Measurements from ENCODE around the gene LAD1. TPM values are rescaled to one million over a fixed set of nuclear protein-coding genes. Genes with fewer than 3 reads are reported as not detected.

LAD1 gene
- total and polyA plus RNA-seq, 2 experiments from 2014 or later: not detected

GRCh38 chr1:201347498-201348210 is 51.5 kb downstream of the LAD1 start:
- in situ Hi-C loops (cut with MboI): no loop called here
- WGBS, 2 experiments (ENCODE audit: low coverage in 1 of 2, low lambda C conversion rate in 2 of 2, missing lambda C conversion rate in 2 of 2): 33% methylated on average over 6 to 7 of the region's 7 CpGs
- H3K9ac ChIP-seq: no peak overlapping the region

DNA sequence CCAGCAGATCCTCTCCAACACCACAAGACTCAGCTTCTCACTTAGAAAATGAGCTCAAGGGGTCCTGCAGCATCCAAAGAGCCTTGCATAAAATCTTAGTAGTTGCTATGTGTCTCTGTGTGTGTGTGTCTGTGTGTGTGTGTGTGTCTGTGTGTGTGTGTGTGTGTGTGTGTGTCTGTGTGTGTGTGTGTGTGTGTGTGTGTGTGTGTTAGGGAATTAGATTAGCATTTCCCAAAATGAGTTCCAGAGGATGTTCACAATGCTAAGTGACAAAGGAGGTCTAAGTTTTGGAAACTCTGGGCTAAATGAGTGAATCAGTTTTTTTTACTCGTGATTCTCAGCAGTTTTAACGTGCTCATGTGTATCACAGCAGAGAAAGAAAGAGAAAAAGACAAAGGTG is 52.1 kb downstream of the LAD1 start:
- no peak overlapping the region for H2AFZ ChIP-seq
- no peaks in the 10 kb centered on the region for H3K9me3 ChIP-seq (ENCODE audit: low read depth)
- in situ Hi-C loops (cut with MboI): no loop called here
- no peak for TF ChIP-seq EZH2 (IDR thresholded peaks at IDR 0.05; ENCODE audit: insufficient read depth, poor library complexity, severe bottlenecking)
- TF ChIP-seq EZH2phosphoT487 (IDR thresholded peaks at IDR 0.05; ENCODE audit: insufficient read depth, low read depth): no peak
- H3K4me1 ChIP-seq (ENCODE audit: insufficient read depth): no peaks in the 10 kb centered on the region
- H3K79me2 ChIP-seq (ENCODE audit: insufficient read depth): no peaks in the 10 kb centered on the region
- no peak overlapping the region for H3K4me3 ChIP-seq
- H3F3A ChIP-seq (ENCODE audit: insufficient read depth): no peaks in the 10 kb centered on the region
- H3K27me3 ChIP-seq (replicated peaks; ENCODE audit: insufficient read depth): peaks cover 21% of the 10 kb centered on the region
- no peaks in the 10 kb centered on the region for H3K9me2 ChIP-seq (ENCODE audit: insufficient read depth)
- 0 to 3% methylated on average over 2 of the region's 2 CpGs for WGBS, 2 experiments (ENCODE audit: low coverage in 1 of 2, low lambda C conversion rate in 2 of 2, missing lambda C conversion rate in 2 of 2)
- H4K20me1 ChIP-seq (ENCODE audit: insufficient read depth): no peaks in the 10 kb centered on the region
- no peak overlapping the region for H3K4me2 ChIP-seq (ENCODE audit: unreplicated experiment)
- no peaks in the 10 kb centered on the region for H3K36me3 ChIP-seq (ENCODE audit: low read depth)
- no peak overlapping the region for H3K9ac ChIP-seq
- no peak for DNase-seq
- no peak overlapping the region for H3K27ac ChIP-seq

More at GRCh38 chr1:201347498-201348210, 51.5 kb downstream of the LAD1 start:
- H3K9me3 ChIP-seq (ENCODE audit: low read depth): no peaks in the 10 kb centered on the region
- H3K4me3 ChIP-seq: no peak overlapping the region
- no peaks in the 10 kb centered on the region for H3K4me1 ChIP-seq (ENCODE audit: insufficient read depth)
- DNase-seq: no peak
- peaks cover 20% of the 10 kb centered on the region for H3K27me3 ChIP-seq (replicated peaks; ENCODE audit: insufficient read depth)
- no peak overlapping the region for H3K27ac ChIP-seq
- no peak overlapping the region for H3K4me2 ChIP-seq (ENCODE audit: unreplicated experiment)
- H3F3A ChIP-seq (ENCODE audit: insufficient read depth): no peaks in the 10 kb centered on the region
- H4K20me1 ChIP-seq (ENCODE audit: insufficient read depth): no peaks in the 10 kb centered on the region
- H3K36me3 ChIP-seq (ENCODE audit: low read depth): no peaks in the 10 kb centered on the region
- H2AFZ ChIP-seq: no peak overlapping the region
- no peak for TF ChIP-seq EZH2phosphoT487 (IDR thresholded peaks at IDR 0.05; ENCODE audit: insufficient read depth, low read depth)
- TF ChIP-seq EZH2 (IDR thresholded peaks at IDR 0.05; ENCODE audit: insufficient read depth, poor library complexity, severe bottlenecking): no peak
- H3K9me2 ChIP-seq (ENCODE audit: insufficient read depth): no peaks in the 10 kb centered on the region
- no peaks in the 10 kb centered on the region for H3K79me2 ChIP-seq (ENCODE audit: insufficient read depth)

DNA sequence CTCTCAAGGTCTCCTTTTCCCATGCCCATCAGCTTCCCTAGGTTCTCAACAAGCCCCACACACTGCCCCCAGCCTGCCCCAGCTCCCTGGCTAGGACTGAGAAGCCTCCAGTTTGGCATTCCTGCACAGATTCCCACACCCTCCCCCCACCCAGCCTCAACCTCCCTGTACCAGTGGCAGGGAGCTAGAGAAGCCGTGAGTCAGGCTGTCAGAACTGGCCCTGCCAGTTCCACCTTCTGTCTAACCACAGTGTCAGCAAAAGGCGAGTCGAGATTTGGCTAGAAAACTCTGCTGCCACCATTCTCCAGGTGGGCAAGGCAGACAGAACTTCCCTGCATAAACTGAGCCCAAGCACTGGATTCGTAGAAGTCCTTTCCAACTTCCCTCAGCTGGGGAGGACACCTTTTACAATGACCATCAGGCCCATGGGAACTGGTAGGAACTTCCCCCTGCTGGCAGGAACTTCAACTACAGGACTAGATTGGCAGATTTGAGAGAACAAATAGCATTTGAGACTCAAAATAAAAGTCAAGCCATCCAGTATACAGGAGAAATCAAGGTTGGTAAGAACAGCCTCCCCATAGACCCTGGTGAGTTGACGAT is 52.7 kb downstream of the LAD1 start:
- Histone ChIP-seq H3K27me3 (replicated peaks; ENCODE audit: insufficient read depth) (peaks cover 19% of the 10 kb centered on the region), H3K9ac (no peak overlapping the region), H3K4me2 (ENCODE audit: unreplicated experiment) (no peak overlapping the region), H3K4me1 (ENCODE audit: insufficient read depth) (no peaks in the 10 kb centered on the region), H3F3A (ENCODE audit: insufficient read depth) (no peaks in the 10 kb centered on the region), H3K27ac (no peak overlapping the region), H2AFZ (no peak overlapping the region), H4K20me1 (ENCODE audit: insufficient read depth) (no peaks in the 10 kb centered on the region), H3K9me3 (ENCODE audit: low read depth) (no peaks in the 10 kb centered on the region), H3K36me3 (ENCODE audit: low read depth) (no peaks in the 10 kb centered on the region), H3K4me3 (no peak overlapping the region), H3K9me2 (ENCODE audit: insufficient read depth) (no peaks in the 10 kb centered on the region), H3K79me2 (ENCODE audit: insufficient read depth) (no peaks in the 10 kb centered on the region)
- WGBS, 2 experiments (ENCODE audit: low coverage in 1 of 2, low lambda C conversion rate in 2 of 2, missing lambda C conversion rate in 2 of 2): 52 to 58% methylated on average over 5 of the region's 5 CpGs
- in situ Hi-C loops (cut with MboI): no loop called here
- peak; percentile 71 for DNase-seq
- TF ChIP-seq EZH2phosphoT487 (IDR thresholded peaks at IDR 0.05; ENCODE audit: insufficient read depth, low read depth) (no peak), EZH2 (IDR thresholded peaks at IDR 0.05; ENCODE audit: insufficient read depth, poor library complexity, severe bottlenecking) (no peak)

DNA sequence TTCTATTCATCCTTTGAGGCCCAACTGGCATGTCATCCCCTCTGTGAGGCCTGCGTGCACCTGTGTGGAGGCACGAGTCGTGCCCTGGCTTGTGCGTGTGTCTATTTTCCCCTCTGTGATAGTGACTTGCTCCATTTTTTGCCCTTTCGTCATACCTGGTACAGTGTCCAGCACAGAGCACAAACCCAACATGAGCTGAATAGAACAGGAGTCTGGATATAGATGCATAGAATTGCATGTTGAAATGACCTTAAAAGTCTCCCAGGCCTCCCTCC is 54.1 kb downstream of the LAD1 start:
- WGBS, 2 experiments (ENCODE audit: low coverage in 1 of 2, low lambda C conversion rate in 2 of 2, missing lambda C conversion rate in 2 of 2): 84 to 97% methylated on average over 5 of the region's 5 CpGs
- TF ChIP-seq EZH2phosphoT487 (IDR thresholded peaks at IDR 0.05; ENCODE audit: insufficient read depth, low read depth) (no peak), EZH2 (IDR thresholded peaks at IDR 0.05; ENCODE audit: insufficient read depth, poor library complexity, severe bottlenecking) (no peak)
- Histone ChIP-seq H3K4me3 (no peak overlapping the region), H3K4me2 (ENCODE audit: unreplicated experiment) (no peak overlapping the region), H3K27me3 (replicated peaks; ENCODE audit: insufficient read depth) (peaks cover 29% of the 10 kb centered on the region), H3K9ac (no peak overlapping the region), H3K4me1 (ENCODE audit: insufficient read depth) (no peaks in the 10 kb centered on the region), H3K9me2 (ENCODE audit: insufficient read depth) (no peaks in the 10 kb centered on the region), H3K9me3 (ENCODE audit: low read depth) (peaks cover 3% of the 10 kb centered on the region), H3K36me3 (ENCODE audit: low read depth) (no peaks in the 10 kb centered on the region), H4K20me1 (ENCODE audit: insufficient read depth) (no peaks in the 10 kb centered on the region), H2AFZ (no peak overlapping the region), H3F3A (ENCODE audit: insufficient read depth) (no peaks in the 10 kb centered on the region), H3K79me2 (ENCODE audit: insufficient read depth) (no peaks in the 10 kb centered on the region), H3K27ac (no peak overlapping the region)
- no peak for DNase-seq
- in situ Hi-C loops (cut with MboI): no loop called here
